KBM-7 (cell line): ENCODE measurements around the gene CNTNAP5.

Experiments
- DNase-seq: peaks from one replicate; pipeline ENCODE4 v3.0.0-alpha.2; 2015
- in situ Hi-C: fragments of 300-500 bp; cut with MboI; formaldehyde crosslinking; loops from 2 replicates; pipeline ENCODE4 v1.14.3; 2020; ENCODE audit warnings: low sequenced_read_pairs, low pct_unique_long_range_greater_than_20kb, mixed read lengths

Gene CNTNAP5

GRCh38 chr2:124882423-124882822, 857.3 kb downstream of the CNTNAP5 start:
- in situ Hi-C loops = no loop called here
- no peak for DNase-seq

GRCh38 chr2:124883595-124883994, 858.5 kb downstream of the CNTNAP5 start:
- in situ Hi-C loops = no loop called here
- no peak for DNase-seq

- DNase-seq = no peak
- in situ Hi-C loops = no loop called here
Observed at GRCh38 chr2:124884315-124884714, 859.2 kb downstream of the CNTNAP5 start.

GRCh38 chr2:124886216-124886615, 861.1 kb downstream of the CNTNAP5 start:
- in situ Hi-C loops = no loop called here
- no peak for DNase-seq

GRCh38 chr2:124887466-124887865, 862.4 kb downstream of the CNTNAP5 start:
- in situ Hi-C loops = no loop called here
- no peak for DNase-seq

GRCh38 chr2:124888431-124888830, 863.3 kb downstream of the CNTNAP5 start:
- in situ Hi-C loops = no loop called here
- DNase-seq = no peak

GRCh38 chr2:124894199-124894598, 869.1 kb downstream of the CNTNAP5 start:
- in situ Hi-C loops = no loop called here

GRCh38 chr2:124898827-124899226, 873.7 kb downstream of the CNTNAP5 start:
- in situ Hi-C loops = no loop called here
- no peak for DNase-seq

More at GRCh38 chr2:124894199-124894598, 869.1 kb downstream of the CNTNAP5 start:
- DNase-seq = no peak

GRCh38 chr2:124908411-124908810, 883.3 kb downstream of the CNTNAP5 start:
- in situ Hi-C loops = no loop called here
- DNase-seq = no peak

GRCh38 chr2:124911560-124911959, 886.5 kb downstream of the CNTNAP5 start:
- in situ Hi-C loops = no loop called here
- DNase-seq = no peak

- in situ Hi-C loops = no loop called here
- DNase-seq = peak; percentile 4
Observed at GRCh38 chr2:124913868-124914267, 888.8 kb downstream of the CNTNAP5 start.

GRCh38 chr2:124915567-124915966, 890.5 kb downstream of the CNTNAP5 start:
- no peak for DNase-seq
- in situ Hi-C loops = no loop called here

GRCh38 chr2:124919296-124919695, 894.2 kb downstream of the CNTNAP5 start:
- DNase-seq = no peak
- in situ Hi-C loops = no loop called here

- in situ Hi-C loops = no loop called here
- DNase-seq = no peak
Observed at GRCh38 chr2:124920448-124920847, 895.4 kb downstream of the CNTNAP5 start.

GRCh38 chr2:124921191-124921590, 896.1 kb downstream of the CNTNAP5 start:
- no peak for DNase-seq
- in situ Hi-C loops = no loop called here

GRCh38 chr2:124923097-124923496, 898.0 kb downstream of the CNTNAP5 start:
- DNase-seq = no peak
- in situ Hi-C loops = no loop called here

GRCh38 chr2:124933883-124934282, 908.8 kb downstream of the CNTNAP5 start:
- DNase-seq = no peak
- in situ Hi-C loops = no loop called here

GRCh38 chr2:124953921-124954320, 928.8 kb downstream of the CNTNAP5 start:
- in situ Hi-C loops = no loop called here

GRCh38 chr2:124959581-124959980, 934.5 kb downstream of the CNTNAP5 start:
- in situ Hi-C loops = no loop called here
- no peak for DNase-seq

More at GRCh38 chr2:124953921-124954320, 928.8 kb downstream of the CNTNAP5 start:
- DNase-seq = no peak

- in situ Hi-C loops = no loop called here
- no peak for DNase-seq
Observed at GRCh38 chr2:124961132-124961531, 936.0 kb downstream of the CNTNAP5 start.
